ENCODE results near the gene DKC1.

DKC1 gene

GRCh38 chrX:154738011-154738738 lies 24.5 kb upstream of the DKC1 start:
- DNase-seq, result peak; percentile 73

GRCh38 chrX:154739952-154740465 lies 22.7 kb upstream of the DKC1 start:
- no peak for DNase-seq

GRCh38 chrX:154742613-154743012 lies 20.1 kb upstream of the DKC1 start:
- no peak for DNase-seq

- DNase-seq, result peak; percentile 49
These were observed 13.8 kb upstream of the DKC1 start for GRCh38 chrX:154748712-154749339.

GRCh38 chrX:154749856-154750255 lies 12.8 kb upstream of the DKC1 start:
- no peak for DNase-seq

- DNase-seq, result peak; percentile 8
These were observed 12.1 kb upstream of the DKC1 start, which contains the start of gene GAB3 for GRCh38 chrX:154750301-154751202. Gene GAB3, minus strand, starts transcription at chrX:154751077. Its CDS starts 52 bp downstream, at chrX:154751025.

- no peak for DNase-seq
These were observed 11.4 kb upstream of the DKC1 start for GRCh38 chrX:154751203-154751668.

- DNase-seq, result no peak
These were observed 10.9 kb upstream of the DKC1 start for GRCh38 chrX:154751669-154752271.

- DNase-seq, result no peak
These were observed 4.0 kb upstream of the DKC1 start for GRCh38 chrX:154758696-154759095.

GRCh38 chrX:154761977-154762536 lies 607 bp upstream of the DKC1 start:
- DNase-seq, result peak; percentile 28

- no peak for DNase-seq
These were observed 12.0 kb downstream of the DKC1 start for GRCh38 chrX:154774622-154775021.

- no peak for DNase-seq
These were observed 13.0 kb downstream of the DKC1 start for GRCh38 chrX:154775419-154776349.

GRCh38 chrX:154776753-154777152 lies 14.1 kb downstream of the DKC1 start:
- DNase-seq, result no peak

GRCh38 chrX:154779261-154779660 lies 16.6 kb downstream of the DKC1 start:
- peak; percentile 68 for DNase-seq

GRCh38 chrX:154780968-154781367 lies 18.3 kb downstream of the DKC1 start:
- DNase-seq, result no peak

GRCh38 chrX:154784149-154784995 lies 21.7 kb downstream of the DKC1 start:
- DNase-seq, result no peak

- no peak for DNase-seq
These were observed 23.1 kb downstream of the DKC1 start for GRCh38 chrX:154785716-154786115.

GRCh38 chrX:154791467-154791866 lies 28.8 kb downstream of the DKC1 start:
- no peak for DNase-seq

GRCh38 chrX:154791939-154792338 lies 29.3 kb downstream of the DKC1 start:
- DNase-seq, result no peak

All from fibroblast of skin of right biceps (primary cell).